Measurements from ENCODE around the gene OTULIN.
A peak's percentile ranks its signal among the peaks of the same experiment; 100 is the strongest.

OTULIN gene

DNA sequence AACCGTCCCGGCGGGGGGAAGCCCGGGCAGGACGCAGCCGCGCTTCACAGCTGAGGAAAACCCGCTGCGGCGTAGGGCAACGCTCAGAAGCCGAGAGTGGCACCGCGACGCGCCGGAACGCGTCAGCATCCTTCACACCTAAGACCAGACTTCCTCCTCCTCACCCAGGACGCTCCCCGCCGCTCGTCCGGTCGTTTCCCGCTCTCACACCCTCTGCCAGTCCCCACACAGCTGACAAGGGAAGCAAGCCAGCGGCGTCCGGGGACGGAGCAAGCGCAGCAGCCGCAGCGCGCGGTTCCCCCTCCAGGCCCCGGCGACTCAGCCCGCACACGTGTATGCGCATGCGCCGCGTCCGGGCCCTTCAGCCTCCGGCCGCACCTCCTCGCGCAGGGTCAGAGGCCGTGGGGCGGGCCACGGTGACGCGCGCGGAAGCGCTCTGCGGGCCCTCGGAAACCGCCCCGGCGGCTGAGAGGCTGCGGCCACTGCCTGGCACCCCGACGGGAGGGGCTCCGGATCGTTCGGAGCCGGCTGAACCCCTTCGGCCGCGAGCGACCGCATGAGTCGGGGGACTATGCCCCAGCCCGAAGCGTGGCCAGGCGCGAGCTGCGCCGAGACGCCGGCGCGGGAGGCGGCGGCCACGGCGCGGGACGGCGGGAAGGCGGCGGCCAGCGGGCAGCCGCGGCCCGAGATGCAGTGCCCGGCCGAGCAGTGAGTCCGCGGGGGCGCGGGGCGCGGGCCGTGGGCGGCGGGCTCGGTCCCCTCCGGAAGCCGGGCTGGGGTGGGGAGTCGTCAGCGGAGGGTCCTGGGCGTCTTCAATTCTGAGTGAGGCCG lies at the start of gene OTULIN (continued):
- 0 out of 2 replicates have a peak, but pooled peaks have one; percentile 24 for TF ChIP-seq ZNF157 (tag by site-specific recombination; IDR thresholded peaks at IDR 0.05)
- TF ChIP-seq ZNF433 (tag by site-specific recombination; IDR thresholded peaks at IDR 0.05; ENCODE audit: low read depth): no peak
- no peak for TF ChIP-seq ZNF558 (tag by site-specific recombination; IDR thresholded peaks at IDR 0.05)
- TF ChIP-seq KLF8 (tag by site-specific recombination; IDR thresholded peaks at IDR 0.05): peak; percentile 89; the same call in 1 of the 2 replicates
- no peak for TF ChIP-seq ZNF670 (tag by site-specific recombination; IDR thresholded peaks at IDR 0.05; ENCODE audit: low read depth)
- peak; percentile 32; the same call in 1 of the 2 replicates for TF ChIP-seq ZNF16 (tag by site-specific recombination; IDR thresholded peaks at IDR 0.05; ENCODE audit: low read depth)
- no peak for TF ChIP-seq TCF7L2 (IDR thresholded peaks at IDR 0.05; ENCODE audit: borderline replicate concordance, low read depth, low read length)
- TF ChIP-seq, protein P1, sequence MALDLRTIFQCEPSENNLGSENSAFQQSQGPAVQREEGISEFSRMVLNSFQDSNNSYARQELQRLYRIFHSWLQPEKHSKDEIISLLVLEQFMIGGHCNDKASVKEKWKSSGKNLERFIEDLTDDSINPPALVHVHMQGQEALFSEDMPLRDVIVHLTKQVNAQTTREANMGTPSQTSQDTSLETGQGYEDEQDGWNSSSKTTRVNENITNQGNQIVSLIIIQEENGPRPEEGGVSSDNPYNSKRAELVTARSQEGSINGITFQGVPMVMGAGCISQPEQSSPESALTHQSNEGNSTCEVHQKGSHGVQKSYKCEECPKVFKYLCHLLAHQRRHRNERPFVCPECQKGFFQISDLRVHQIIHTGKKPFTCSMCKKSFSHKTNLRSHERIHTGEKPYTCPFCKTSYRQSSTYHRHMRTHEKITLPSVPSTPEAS (tag by site-specific recombination; IDR thresholded peaks at IDR 0.05): no peak; the same call in 1 of the 2 replicates
- peak; percentile 94 for TF ChIP-seq ZFP69B (tag by site-specific recombination; IDR thresholded peaks at IDR 0.05)
- no peak for TF ChIP-seq MEIS1 (CRISPR knock-in tag; IDR thresholded peaks at IDR 0.05; ENCODE audit: borderline replicate concordance)
- TF ChIP-seq, protein P2, sequence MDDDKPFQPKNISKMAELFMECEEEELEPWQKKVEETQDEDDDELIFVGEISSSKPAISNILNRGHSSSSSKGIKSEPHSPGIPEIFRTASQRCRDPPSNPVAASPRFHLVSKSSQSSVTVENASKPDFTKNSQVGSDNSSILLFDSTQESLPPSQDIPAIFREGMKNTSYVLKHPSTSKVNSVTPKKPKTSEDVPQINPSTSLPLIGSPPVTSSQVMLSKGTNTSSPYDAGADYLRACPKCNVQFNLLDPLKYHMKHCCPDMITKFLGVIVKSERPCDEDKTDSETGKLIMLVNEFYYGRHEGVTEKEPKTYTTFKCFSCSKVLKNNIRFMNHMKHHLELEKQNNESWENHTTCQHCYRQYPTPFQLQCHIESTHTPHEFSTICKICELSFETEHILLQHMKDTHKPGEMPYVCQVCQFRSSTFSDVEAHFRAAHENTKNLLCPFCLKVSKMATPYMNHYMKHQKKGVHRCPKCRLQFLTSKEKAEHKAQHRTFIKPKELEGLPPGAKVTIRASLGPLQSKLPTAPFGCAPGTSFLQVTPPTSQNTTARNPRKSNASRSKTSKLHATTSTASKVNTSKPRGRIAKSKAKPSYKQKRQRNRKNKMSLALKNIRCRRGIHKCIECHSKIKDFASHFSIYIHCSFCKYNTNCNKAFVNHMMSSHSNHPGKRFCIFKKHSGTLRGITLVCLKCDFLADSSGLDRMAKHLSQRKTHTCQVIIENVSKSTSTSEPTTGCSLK (tag by site-specific recombination; IDR thresholded peaks at IDR 0.05): no peak
- TF ChIP-seq ZFP41 (tag by site-specific recombination; IDR thresholded peaks at IDR 0.05; ENCODE audit: borderline replicate concordance): no peak
- no peak for TF ChIP-seq ZNF239 (tag by site-specific recombination; IDR thresholded peaks at IDR 0.05)
- TF ChIP-seq, protein P3, sequence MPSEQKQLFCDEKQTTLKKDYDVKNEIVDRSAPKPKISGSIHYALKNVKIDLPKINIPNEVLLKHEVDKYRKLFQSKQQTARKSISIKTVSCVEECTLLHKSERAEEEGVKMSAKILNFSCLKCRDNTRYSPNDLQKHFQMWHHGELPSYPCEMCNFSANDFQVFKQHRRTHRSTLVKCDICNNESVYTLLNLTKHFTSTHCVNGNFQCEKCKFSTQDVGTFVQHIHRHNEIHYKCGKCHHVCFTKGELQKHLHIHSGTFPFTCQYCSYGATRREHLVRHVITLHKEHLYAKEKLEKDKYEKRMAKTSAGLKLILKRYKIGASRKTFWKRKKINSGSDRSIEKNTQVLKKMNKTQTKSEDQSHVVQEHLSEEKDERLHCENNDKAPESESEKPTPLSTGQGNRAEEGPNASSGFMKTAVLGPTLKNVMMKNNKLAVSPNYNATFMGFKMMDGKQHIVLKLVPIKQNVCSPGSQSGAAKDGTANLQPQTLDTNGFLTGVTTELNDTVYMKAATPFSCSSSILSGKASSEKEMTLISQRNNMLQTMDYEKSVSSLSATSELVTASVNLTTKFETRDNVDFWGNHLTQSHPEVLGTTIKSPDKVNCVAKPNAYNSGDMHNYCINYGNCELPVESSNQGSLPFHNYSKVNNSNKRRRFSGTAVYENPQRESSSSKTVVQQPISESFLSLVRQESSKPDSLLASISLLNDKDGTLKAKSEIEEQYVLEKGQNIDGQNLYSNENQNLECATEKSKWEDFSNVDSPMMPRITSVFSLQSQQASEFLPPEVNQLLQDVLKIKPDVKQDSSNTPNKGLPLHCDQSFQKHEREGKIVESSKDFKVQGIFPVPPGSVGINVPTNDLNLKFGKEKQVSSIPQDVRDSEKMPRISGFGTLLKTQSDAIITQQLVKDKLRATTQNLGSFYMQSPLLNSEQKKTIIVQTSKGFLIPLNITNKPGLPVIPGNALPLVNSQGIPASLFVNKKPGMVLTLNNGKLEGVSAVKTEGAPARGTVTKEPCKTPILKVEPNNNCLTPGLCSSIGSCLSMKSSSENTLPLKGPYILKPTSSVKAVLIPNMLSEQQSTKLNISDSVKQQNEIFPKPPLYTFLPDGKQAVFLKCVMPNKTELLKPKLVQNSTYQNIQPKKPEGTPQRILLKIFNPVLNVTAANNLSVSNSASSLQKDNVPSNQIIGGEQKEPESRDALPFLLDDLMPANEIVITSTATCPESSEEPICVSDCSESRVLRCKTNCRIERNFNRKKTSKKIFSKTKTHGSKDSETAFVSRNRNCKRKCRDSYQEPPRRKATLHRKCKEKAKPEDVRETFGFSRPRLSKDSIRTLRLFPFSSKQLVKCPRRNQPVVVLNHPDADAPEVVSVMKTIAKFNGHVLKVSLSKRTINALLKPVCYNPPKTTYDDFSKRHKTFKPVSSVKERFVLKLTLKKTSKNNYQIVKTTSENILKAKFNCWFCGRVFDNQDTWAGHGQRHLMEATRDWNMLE (tag by site-specific recombination; conservative IDR thresholded peaks at IDR 0.05; ENCODE audit: low read depth): peak; percentile 55; the same call in 1 of the 2 replicates
- TF ChIP-seq ZNF747 (tag by site-specific recombination; IDR thresholded peaks at IDR 0.05): no peak
- TF ChIP-seq KLF1 (tag by site-specific recombination; IDR thresholded peaks at IDR 0.05): peak; percentile 87
- TF ChIP-seq ZNF785 (tag by site-specific recombination; IDR thresholded peaks at IDR 0.05): peak; percentile 66; the same call in 1 of the 2 replicates
- TF ChIP-seq, protein P4, sequence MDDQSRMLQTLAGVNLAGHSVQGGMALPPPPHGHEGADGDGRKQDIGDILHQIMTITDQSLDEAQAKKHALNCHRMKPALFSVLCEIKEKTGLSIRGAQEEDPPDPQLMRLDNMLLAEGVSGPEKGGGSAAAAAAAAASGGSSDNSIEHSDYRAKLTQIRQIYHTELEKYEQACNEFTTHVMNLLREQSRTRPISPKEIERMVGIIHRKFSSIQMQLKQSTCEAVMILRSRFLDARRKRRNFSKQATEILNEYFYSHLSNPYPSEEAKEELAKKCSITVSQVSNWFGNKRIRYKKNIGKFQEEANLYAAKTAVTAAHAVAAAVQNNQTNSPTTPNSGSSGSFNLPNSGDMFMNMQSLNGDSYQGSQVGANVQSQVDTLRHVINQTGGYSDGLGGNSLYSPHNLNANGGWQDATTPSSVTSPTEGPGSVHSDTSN (CRISPR knock-in tag; IDR thresholded peaks at IDR 0.05): peak; percentile 85; the same call in 1 of the 2 replicates
- peak; percentile 81 for TF ChIP-seq ZBTB8A (tag by site-specific recombination; IDR thresholded peaks at IDR 0.05)
- 0 out of 2 replicates have a peak, but pooled peaks have one; percentile 25 for TF ChIP-seq ZNF792 (tag by site-specific recombination; IDR thresholded peaks at IDR 0.05)
- TF ChIP-seq, protein P5, sequence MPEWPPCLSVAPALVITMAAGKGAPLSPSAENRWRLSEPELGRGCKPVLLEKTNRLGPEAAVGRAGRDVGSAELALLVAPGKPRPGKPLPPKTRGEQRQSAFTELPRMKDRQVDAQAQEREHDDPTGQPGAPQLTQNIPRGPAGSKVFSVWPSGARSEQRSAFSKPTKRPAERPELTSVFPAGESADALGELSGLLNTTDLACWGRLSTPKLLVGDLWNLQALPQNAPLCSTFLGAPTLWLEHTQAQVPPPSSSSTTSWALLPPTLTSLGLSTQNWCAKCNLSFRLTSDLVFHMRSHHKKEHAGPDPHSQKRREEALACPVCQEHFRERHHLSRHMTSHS (tag by site-specific recombination; IDR thresholded peaks at IDR 0.05): no peak
- TF ChIP-seq ZFP37 (tag by site-specific recombination; IDR thresholded peaks at IDR 0.05): peak; percentile 97
- TF ChIP-seq ZNF571 (tag by site-specific recombination; IDR thresholded peaks at IDR 0.05): no peak
- TF ChIP-seq ZNF600 (tag by site-specific recombination; IDR thresholded peaks at IDR 0.05): peak; percentile 99
- TF ChIP-seq GLI4 (tag by site-specific recombination; IDR thresholded peaks at IDR 0.05): no peak; the same call in none of the 2 replicates
- no peak for TF ChIP-seq ZNF155 (tag by site-specific recombination; IDR thresholded peaks at IDR 0.05)
- TF ChIP-seq ZNF548 (tag by site-specific recombination; IDR thresholded peaks at IDR 0.05): no peak
- TF ChIP-seq ZNF626 (tag by site-specific recombination; IDR thresholded peaks at IDR 0.05): no peak
- peak; percentile 86 for TF ChIP-seq ZBTB17 (tag by site-specific recombination; IDR thresholded peaks at IDR 0.05)
- TF ChIP-seq ZNF324 (tag by site-specific recombination; IDR thresholded peaks at IDR 0.05): peak; percentile 98
